Measurements from ENCODE around the gene PGGT1B.

PGGT1B gene

DNA sequence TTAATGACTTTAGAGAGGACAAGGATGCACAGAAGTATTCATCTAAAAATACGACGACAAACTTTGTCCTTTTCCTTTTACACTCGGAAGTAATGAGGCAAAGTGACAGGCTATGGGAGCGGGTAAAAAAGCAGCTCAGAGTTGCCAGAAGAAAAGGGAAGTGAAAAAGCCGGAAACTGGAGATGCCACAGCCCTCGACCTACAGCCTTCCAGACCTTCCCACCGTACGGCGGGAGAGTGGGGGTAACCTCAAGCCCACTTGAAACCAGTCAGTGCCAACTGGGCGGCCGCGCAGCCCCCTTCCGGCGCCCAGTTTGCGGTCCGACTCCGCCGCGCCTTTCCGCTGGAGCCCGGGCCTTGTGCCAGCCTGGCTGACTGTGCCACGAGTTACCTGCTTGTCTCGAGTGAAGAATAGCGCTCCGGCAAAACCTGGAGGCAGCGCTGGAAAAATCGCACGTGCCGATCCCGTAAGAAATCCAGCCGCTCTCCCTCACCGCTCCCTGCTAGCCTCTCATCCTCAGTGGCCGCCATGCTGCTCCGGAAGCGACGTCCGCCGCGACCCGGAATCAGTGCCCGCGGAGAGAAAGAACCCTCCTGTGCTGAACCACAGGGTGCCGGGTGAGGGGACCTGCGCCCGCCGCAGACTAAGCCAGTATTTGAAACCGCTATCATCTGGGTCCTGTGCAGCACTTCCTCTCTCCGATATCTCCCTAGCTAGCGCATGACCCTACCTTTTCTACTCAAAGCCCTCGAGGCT is at the start of gene PGGT1B:
Gene PGGT1B, minus strand, starts transcription at position 557 of the 757 bp plus-strand sequence. Its CDS starts 26 bp downstream, at position 531.
- peak; percentile 96 to 97 for ATAC-seq

GRCh38 chr5:115309751-115310370 is 47.2 kb upstream of the PGGT1B start:
- ATAC-seq: no peak

DNA sequence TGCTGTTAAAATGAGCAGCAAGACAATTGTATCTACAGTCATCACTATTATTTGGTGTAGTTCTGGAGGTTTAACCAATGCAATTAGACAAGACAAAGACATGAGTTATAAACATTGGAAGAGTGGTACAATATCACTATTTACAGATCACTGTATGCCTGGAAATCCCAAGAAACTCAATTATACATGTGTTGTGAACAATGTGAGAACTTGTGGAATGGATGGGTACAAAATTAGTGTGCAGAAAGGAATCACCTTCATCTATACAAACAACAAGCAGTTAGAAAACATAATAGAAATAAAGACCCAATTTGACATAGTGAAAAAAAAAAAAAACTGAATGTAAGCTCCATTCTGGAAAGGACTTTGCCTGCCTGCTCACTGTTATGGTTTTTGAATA is 46.1 kb upstream of the PGGT1B start:
- ATAC-seq: no peak

DNA sequence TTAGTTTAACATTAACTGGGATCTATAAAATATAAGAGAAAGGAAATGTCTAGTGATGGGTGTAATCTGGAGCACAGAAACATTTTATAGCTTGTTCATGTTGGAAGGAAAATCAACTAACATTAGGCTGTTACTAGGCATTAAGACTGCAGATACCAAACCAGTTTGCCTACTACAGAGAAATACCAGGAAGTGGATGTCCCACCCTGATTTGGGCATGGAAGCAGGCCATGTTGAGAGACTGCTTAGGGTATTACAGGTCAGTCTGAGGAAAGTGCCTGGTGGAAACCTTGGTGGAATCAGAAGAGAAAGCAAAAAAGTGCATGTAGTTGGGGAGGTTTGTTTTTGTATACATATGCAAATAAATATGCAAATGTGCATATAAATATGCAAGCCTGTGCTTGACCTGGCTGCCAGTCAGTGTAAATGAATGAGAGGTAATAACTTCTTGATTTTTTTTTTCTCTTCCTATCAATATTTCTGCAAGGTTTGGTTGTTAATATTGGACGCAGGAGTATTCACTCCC is 43.4 kb upstream of the PGGT1B start:
- no peak for ATAC-seq

DNA sequence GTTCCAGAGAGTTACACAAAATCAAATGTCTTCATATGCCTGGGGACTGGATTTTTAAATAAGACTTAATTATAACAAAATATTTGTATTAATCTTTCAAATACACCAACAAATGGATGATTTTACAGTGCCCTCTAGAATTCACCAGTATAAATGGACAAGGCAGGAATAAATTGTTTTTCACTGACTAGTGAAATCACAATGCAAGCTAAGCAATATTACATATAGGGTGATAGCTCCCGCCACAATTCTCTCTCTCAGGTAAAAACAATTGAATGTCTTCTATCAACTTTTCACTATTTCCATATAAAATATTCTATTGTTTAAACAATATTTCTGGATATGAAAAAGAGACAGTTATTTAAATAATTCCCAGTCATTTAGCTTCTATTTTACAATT is 41.8 kb upstream of the PGGT1B start:
- no peak for ATAC-seq

GRCh38 chr5:115298811-115299210 is 36.1 kb upstream of the PGGT1B start:
- ATAC-seq: no peak

GRCh38 chr5:115297031-115297430 is 34.4 kb upstream of the PGGT1B start:
- ATAC-seq: no peak

GRCh38 chr5:115296124-115297022 is 33.7 kb upstream of the PGGT1B start, which contains the start of gene CCDC112:
Gene CCDC112, minus strand, starts transcription at chr5:115296654. Its CDS starts 111 bp downstream, at chr5:115296543.
- ATAC-seq: peak; percentile 66 to 72

DNA sequence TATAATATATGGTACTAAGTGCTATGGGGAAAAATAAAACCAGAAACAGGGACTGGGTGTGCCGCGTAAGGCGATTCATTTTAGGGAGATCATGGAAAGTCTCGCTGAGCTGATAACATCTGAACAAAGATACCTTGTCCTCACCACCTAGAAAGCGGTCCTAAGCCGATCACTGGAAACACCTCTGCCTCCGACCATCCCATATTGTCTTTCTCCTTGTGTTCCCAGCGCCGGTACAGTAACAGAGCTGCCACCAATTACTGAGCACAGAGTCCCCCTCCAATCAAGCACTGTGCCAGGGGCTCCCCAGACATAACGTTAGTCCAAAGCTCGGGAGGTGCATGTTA is 33.1 kb upstream of the PGGT1B start:
- peak in 1 of 2 donors; percentile 33 for ATAC-seq

DNA sequence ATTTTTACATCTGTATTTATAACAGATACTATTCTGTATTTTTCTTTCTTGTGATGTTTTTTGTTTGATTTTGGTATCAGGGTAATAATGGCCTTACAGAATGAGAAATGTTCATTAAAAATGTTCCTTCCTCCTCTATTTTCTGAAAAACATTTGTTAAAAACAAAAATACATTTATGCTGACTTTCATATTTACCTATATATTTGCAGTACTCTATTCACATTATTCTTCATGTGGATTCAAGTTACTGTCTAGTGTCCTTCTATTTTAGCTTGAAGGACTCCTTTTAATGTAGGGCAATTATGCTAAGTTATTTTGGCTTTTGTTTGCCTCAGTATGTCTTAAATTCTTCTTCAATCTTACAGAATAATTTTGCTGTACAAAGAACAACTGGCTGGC is 28.7 kb upstream of the PGGT1B start:
- no peak for ATAC-seq

- no peak for ATAC-seq
Observed at GRCh38 chr5:115289104-115289503, 26.4 kb upstream of the PGGT1B start.

DNA sequence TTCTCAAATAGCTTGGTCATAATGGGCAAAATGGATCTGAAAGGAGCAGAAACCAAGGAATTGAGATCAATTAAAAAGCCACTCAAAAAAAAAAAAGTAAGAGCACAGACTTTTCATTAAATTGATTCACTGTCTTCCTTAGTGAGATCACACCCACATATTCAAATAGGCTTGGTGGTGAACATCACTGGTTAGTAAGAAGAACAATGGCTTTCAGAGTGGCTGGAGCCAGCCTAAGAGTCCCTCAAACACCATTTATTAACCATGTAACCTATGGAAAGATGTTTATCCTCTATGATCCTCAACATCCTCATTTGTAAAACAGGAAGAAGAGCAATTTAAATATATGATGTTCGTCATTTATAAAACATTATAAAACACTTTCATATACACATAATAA is 21.3 kb upstream of the PGGT1B start:
- no peak for ATAC-seq

GRCh38 chr5:115282131-115282530 is 19.5 kb upstream of the PGGT1B start:
- no peak for ATAC-seq

- no peak for ATAC-seq
Observed at GRCh38 chr5:115274584-115274983, 11.9 kb upstream of the PGGT1B start.

DNA sequence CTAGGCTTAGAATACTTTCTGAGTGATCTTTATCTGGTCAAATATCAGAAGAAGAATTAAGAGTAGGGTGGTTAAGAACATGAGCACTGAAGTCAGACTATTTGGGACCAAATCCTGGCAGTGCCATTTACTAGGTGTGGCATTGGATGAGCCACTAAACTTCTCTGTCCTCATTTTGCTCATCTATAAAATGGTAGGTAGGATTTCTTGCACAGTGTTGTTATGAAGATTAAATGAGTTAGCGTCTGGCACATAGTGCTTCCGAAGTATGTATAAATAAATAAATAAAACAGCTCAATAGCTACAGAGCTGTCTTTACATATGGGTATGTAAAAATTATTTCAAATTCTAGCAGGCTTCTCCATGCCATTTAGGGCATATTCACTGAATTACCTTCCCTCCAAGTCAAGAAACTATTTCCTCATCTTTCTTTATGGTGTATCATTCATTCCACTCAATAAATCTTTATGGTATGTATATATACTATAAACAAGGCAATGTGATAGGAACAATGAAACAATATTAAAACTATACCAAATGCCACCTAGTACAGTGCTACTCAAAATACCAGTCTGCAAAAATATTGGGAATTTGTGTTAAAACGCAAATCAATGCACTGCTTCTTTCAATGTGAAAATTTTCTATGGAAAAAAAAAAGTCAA is 9.8 kb upstream of the PGGT1B start:
- no peak for ATAC-seq

- no peak for ATAC-seq
Observed at GRCh38 chr5:115271295-115272050, 8.8 kb upstream of the PGGT1B start.

GRCh38 chr5:115267617-115268016 is 4.9 kb upstream of the PGGT1B start:
- ATAC-seq: no peak

GRCh38 chr5:115265220-115265619 is 2.5 kb upstream of the PGGT1B start:
- ATAC-seq: no peak

DNA sequence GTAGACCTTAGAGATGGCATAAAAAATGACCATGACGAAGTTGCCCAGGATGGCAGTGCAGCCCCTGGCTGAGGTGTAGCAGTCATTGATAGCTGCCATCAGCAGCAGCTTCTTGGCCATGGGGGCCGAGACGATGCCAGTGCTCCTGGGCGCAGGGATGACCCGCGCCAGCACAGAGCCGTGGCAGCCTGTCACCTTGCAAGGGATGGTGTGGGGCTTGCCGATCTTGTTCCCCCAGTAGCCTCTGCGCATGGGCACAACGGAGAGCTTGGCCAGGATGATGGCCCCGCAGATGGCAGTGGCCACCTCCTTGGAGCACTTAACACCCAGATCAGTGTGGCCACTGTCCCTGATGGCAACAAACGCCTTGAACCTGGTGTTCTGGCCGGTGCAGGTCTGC is 2.1 kb upstream of the PGGT1B start:
- no peak for ATAC-seq

- no peak for ATAC-seq
Observed at GRCh38 chr5:115263078-115263380, 352 bp upstream of the PGGT1B start.

DNA sequence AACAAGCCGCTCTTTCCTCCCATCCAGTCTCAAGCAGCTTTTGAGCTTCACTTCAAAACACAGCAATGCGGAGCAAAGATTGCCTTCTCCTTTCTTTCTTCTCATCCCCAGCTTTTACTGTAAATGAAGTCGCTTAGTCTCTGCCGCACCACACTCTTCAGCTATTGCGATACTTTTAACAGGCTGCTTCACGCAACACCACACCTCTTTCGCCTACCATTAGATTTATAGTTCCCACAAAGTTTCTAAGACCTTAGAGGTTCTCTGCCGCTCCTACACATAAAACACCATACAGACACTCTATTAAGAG is 711 bp downstream of the PGGT1B start:
- ATAC-seq: peak; percentile 6 to 10

DNA sequence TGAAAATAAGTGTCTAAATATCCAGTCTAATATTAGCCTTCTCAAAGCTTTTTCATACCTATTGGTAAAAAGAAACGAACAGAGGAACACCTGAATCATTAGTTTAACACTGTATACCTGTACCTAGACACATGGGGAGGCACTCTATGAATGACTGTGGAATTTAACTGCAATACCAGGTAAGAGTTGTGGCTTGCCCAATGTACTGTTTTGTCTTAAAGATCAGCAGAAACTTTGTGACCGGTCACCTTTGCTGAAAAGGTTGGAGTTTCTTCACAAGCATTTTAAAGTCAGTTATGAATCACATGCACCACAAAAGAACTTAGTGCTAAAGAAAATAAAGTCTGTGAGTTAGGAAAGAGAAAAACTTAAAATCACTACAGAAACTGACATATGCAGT is 2.4 kb downstream of the PGGT1B start:
- ATAC-seq: no peak
